DND-41 (cell line): Measurements from ENCODE around the gene USPL1.

Source experiments
- CTCF ChIP-seq: IDR thresholded peaks from 2 replicates; pipeline ENCODE4 v1.5.1; 2012; ENCODE audit warnings: borderline replicate concordance, low read length, moderate library complexity, mild to moderate bottlenecking; ENCODE audit not compliant: poor library complexity, severe bottlenecking; ENCODE audit errors: extremely low read depth
- EZH2 ChIP-seq: IDR thresholded peaks from 3 replicates; pipeline ENCODE4 v1.6.1; 2012; ENCODE audit warnings: borderline replicate concordance, low read depth, mild to moderate bottlenecking, moderate library complexity, low read length, inconsistent platforms; ENCODE audit not compliant: severe bottlenecking

- TF ChIP-seq CTCF: no peak
- TF ChIP-seq EZH2: no peak
Measured at GRCh38 chr13:30675717-30676116, 58.0 kb downstream of the USPL1 start.
